Myocyte (in vitro differentiated cells): ENCODE data around the gene SSR2. TPM values are rescaled to one million over a fixed set of nuclear protein-coding genes. Genes with fewer than 3 reads are reported as not detected.
"Not testable (repeated sequence)": the region's sequence is repeated elsewhere in the genome, so short reads cannot be mapped to it uniquely, and the experiment has no call there.

Experiments used
- DNase-seq: peaks from one replicate; pipeline ENCODE4 v3.0.0-alpha.2; 2012; ENCODE audit warnings: low read depth
- total RNA-seq: library from RNA; depleted of rRNA; stranded (reverse); fragments of >200 nt; gene quantifications from 2 replicates; pipeline ENCODE4 v1.2.3, GENCODE V29; 2014

SSR2 gene
- total RNA-seq, 1 donor from 2014 or later = 222 TPM

DNA sequence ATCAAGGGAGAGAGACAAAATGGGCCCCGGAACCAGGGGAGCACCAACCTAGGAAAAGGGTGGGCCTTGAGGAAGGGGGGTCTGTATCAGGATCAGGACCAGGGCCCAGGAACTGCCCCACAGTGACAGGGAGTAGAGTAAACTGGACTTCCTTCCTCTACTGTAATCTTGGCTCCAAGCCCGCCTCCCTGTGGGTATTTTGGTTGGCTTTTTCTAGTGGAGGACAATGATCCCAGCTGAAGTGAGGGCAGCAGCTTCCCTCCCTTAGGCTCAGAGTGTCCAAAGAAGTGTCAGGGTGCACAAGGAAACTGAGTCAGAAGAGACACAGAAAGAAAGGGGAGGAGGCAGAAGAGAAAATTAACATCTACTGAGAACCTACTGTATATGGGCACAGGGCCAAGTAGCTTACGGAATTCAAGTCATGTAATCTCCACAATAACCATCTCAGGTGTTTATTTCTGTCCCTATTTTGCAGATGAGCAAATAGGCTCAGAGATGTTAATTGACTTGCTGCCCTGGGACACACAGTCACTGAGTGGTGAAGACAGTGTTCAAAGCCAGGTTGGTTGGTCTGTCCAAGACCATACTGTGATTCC, 28.0 kb upstream of the SSR2 start:
- DNase-seq = peak; percentile 17

DNA sequence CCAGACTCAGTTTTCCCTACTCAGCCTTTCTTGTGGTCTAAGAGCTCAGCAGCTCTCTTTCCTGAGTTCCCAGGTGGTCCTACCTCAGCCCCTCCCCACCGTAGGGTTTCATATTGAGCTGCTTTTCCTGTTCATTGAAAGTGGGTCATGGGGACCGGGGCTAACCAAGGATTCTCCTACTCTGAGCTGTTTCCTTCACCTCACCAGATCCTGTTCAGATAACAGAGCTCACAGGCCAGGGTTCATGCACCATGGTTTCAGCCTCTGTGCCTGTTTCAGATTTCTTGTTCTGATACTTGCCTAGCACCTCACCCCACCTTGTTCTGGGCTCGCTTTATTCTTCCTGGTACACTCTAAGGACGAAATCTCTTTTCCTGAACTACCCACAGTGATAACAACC, 24.3 kb upstream of the SSR2 start:
- DNase-seq = no peak

DNA sequence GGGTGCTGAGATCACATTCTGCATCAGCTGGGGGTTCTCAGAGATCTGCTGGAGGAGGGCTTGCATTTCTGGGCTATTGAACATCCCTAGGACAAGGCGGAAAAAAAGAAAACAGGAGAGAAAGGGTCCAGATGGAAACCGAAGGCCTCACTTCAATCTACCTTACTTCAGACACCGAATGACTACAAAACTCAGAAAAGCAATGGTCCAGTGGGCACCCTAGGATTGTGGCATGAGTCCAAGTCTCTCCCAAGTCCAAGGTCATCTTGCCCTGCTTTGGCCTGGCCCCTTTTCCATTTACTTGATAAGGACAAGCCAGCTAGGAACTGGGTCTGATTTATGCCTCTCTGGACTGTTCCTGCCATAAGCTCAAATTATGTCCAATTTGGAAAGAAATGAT, 22.1 kb upstream of the SSR2 start:
- no peak for DNase-seq

DNA sequence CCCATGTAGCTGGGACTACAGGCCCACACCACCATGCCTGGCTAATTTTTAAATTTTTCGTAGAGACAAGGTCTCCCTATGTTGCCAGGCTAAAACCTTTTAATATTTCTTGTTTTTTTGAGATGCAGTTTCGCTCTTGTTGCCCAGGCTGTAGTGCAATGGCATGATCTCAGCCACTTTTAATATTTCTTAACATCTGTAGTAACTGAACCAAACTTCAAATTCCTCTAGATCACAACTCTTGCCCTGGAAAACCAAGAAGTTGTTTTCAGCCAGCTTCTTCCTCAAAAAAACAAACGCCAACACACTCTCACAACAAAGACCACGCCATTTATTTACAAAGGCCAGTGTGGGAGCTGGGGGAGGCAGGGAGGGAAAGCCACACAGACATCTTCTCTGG, 14.2 kb upstream of the SSR2 start:
- not testable (repeated sequence) for DNase-seq

DNA sequence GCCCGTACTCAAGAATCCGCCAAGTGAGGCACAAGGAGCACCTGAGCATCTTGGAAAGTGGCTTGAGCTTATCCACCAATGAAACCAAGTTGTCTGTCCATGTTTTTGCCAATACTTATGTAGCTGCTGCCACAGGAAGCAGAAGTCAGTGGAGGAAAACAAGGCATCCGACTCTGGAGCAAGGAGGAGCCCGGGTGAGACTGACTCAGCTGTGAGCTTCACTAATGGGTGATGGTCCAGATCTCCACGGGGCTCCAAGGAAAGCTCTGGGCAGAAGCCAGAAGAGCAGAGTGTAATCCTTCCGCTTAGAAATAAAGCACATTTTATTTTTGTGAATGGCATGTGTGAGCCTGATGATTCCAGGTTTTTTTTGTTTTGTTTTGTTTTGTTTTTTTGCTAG, 12.3 kb upstream of the SSR2 start:
- DNase-seq = peak; percentile 22

DNA sequence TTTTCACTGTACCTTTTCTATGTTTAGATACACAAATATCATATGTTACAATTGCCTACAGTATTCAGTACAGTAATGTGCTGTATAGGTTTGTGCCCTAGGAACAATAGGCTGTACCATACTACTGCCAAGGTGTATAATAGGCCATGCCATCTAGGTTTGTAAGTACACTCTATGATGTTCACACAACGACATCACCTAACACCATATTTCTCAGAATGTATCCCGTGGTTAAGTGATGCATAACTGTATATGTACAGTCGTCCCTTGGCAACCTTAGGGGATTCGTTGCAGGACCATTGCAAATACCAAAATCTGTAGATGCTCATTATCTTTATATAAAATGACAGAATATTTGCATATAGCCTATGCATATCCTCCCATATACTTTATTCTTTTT, 5.8 kb upstream of the SSR2 start:
- no peak for DNase-seq

DNA sequence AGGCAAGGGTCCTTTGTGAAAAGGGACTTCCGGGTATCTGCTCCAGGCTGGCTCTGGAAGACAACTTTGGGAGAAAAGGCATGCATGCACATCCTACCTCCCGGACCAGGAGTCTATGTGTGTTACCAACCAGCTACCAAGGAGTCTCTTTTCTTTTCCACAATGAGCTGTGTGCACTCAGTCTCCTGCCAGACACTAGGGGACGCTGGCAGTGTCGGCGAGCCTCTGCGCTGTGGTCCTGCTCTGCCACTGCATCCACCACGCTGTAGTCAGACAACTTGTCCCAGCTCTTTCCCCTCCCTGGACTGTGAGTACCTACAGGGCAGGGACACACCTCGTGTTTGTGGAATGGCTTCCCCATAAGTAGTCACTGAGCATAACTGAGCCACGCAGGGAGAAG, 5.1 kb upstream of the SSR2 start:
- DNase-seq = no peak

DNA sequence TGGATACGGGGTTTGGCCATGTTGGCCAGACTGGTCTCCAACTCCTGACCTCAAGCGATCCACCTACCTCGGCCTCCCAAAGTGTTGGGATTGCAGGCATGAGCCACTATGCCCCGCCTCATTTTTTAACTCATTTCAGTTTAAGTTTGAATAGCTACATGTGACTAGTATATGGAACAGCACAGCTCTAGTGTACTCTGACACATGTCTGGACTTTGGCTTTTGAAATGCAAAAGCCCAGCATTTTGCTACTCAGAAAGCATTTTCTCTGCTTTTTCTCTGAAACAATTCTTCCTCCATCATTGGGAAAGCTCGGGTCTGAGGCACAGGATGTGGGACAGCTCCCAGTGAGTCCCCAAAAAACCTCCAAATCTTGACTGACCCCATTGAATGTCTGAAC, 4.0 kb upstream of the SSR2 start:
- DNase-seq = no peak

DNA sequence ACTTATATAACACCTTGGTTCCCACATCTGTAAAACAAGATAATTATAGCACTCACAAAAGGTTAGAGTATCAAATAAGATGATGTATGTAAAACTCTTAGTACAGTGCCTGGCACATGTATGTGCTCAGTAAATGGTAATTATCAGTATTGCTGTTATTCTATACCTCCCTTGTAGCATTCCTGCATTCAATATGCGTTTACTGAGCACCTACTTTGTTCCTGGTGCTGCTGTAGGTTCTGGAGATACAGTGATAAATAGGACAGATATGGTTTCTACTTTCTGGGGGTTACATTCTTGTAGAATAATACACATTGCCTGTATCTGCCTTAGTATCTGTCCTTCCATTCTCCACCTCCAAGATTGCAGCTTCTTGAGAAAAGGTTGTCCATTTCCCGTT, 1.2 kb upstream of the SSR2 start:
- no peak for DNase-seq

DNA sequence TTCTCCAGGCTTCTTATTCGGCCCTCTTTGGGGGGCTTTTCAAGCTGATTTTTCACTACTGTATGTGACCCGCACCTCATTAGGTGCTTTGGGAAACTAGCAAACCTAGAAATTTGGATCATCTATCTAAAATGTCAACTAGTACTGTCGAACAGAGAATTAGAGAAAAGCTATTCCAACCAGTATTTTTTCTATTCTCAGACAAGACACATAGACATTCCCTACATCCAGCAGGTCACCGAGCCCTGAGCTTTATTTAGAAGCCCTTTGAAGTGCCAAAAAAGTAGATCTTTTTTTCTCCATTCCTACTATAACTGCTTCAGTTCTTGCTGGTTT, 310 bp upstream of the SSR2 start:
- no peak for DNase-seq

DNA sequence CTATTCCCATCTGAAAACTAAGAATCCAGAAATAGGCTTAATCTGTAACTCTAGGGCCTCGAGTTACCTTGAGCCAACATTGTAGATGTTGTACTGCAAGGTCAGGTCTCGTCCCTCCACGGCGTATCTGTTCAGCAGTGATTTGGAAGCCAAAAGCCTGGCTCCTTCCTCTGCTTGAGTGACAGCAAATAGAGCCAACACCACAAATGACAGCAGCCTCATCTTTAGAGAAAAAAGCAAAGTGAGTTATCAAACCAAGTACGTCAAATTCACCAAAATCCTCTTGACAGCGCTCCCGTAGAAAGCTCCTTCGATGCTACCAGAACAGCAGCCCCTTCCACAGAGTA, 832 bp downstream of the SSR2 start:
- no peak for DNase-seq

DNA sequence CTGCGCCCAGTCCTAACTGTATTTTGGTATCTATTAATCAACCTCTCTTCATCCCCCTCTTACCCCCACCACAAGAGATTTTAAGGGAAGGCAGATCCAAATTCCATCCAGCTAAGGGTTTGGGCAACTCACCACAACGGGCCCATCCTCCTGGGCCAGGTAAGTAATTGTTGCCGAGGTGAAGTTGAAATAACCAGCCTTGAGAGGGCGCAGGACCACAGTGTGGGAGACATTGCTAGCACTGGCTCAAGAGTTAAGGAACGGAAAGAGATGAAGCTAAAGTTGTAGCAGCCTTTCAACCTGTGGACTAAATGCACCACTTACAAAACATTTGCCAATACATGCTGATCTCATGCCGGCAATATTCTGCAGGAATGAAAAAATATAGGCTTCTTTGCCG, 5.9 kb downstream of the SSR2 start:
- DNase-seq = no peak

DNA sequence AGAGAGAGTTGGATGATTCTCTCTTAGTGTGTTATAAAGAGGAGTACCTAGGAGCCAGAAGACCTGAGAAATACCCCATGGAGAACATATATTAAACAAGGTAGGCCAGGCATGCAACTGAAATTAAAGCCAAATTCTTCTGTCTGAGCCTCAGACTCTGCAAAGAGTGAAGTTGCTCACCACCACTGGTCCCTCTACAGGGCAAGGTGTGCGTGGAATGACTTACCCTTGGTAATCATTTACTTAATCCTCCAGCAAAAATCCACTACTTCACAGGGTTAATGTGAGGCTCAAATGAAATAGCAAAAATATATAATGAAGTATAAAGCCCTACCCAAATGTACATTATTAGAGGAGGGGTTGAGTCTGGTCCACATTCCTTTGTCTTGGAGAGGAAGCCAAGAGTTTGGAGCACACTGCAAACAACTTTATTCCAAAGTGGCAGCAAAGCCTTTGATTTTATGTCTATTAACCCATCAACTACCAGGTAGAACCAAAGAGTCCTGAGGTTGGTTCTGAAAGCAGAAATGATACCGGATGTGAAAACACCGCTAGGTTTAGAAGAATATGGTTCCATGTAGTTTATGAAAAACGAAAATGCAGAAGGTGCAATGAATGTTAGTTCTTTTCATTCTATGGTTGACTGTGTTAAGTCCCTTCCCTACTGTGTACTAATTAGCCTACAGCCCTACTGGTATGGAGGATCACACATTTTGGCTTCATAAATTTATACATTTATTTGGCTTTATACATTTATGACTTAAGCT, 8.5 kb downstream of the SSR2 start:
- DNase-seq = no peak

DNA sequence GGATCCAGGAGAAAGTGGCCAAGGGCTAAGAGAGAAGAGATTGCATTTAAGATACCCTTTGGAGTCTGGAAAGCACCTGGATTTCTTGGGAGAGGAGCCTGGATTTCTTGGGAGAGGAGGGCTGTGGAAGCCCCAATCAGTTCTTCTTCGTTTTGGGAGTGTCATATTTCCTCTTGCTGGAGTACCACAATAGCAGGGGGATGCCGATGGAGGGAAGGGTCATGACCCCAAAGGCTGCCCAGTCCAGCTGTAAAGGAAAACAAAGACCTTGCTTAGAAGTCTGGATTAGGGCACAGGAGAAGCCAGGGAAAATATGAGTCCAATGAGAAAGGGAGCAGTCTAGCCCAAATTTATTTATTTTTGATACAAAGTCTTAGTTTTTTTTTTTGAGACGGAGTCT, 11.3 kb downstream of the SSR2 start:
- DNase-seq = no peak

DNA sequence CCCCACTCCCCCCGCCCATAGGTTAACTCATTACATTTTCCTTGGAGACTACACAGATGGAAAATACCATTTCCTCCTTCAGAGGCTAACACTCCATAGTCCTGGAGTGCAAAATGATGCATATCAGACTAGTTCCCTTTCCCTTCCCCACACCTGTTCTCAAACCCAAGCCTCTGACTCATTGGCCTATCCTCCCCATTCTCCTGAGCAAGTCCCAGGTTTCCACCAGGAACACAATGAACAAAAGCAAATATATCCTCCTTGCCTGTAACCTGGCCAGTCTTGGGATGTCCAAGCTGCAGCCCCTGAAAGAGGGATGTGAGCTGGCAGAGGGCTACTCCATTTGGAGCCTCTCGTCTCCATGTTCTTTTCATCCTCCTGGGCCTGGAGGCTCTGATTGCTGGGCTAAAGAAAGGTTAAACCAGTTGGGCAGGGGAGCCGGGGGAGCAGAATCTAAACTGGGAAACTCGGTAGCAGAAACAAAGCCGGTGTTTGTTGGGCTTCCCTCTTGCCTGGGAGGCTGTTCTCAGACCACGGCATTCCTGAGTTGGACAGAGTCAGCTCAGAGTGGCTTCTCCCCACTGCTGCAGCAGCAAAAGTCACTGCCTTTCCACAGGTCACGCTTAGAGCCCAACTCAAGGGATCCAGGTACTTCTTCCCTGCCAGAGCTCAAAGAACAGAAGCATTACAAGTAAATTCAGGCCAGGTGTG, 13.9 kb downstream of the SSR2 start:
- peak; percentile 81 for DNase-seq

DNA sequence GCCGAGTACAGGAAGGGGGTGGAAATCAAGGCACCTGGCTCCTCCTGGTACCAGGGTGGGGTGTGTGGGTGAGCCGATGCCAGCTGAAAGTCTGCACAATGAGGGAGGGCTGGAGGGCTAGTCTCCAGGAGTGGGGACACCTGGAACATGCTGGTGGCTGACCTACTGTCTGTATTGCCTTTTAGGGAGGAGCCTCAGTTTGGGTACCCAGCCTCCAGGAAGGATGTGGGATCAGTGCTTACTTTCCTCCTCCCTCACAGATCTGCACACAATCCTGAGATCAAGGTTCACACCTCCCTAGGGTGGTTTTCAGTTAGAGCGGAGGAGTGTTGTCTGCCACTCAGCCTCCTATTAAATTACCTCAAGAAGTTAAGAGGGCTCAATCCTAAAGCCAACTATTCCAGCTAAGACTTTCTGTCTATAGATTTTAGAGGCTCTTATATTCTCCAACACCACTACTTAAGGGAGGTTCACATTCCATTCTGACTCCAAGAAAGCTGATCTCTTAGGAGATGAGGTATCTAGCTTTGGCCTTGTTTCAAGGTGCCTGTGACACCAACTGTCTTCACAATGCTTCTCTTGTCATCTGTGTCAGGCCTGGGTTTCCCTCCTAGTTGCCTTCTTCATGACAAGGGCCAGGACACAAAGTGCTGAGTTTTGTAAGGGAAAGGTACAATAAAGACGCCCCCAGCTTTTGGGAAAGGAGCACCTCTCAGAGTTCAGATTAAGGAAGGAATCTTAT, 15.7 kb downstream of the SSR2 start:
- DNase-seq = peak; percentile 63

DNA sequence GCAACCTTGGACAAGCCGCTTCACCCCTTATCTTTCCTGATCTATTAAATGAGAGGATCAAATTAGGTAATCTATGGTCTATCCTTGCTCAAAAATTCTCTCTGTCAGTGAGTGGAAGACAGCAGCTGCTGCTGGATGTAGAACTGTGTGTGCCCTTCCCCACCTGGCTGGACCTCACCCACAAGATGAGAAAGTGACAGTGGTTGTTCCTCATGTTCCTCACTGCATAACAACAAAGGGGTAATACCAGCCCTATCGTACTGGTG, 16.9 kb downstream of the SSR2 start:
- peak; percentile 40 for DNase-seq

DNA sequence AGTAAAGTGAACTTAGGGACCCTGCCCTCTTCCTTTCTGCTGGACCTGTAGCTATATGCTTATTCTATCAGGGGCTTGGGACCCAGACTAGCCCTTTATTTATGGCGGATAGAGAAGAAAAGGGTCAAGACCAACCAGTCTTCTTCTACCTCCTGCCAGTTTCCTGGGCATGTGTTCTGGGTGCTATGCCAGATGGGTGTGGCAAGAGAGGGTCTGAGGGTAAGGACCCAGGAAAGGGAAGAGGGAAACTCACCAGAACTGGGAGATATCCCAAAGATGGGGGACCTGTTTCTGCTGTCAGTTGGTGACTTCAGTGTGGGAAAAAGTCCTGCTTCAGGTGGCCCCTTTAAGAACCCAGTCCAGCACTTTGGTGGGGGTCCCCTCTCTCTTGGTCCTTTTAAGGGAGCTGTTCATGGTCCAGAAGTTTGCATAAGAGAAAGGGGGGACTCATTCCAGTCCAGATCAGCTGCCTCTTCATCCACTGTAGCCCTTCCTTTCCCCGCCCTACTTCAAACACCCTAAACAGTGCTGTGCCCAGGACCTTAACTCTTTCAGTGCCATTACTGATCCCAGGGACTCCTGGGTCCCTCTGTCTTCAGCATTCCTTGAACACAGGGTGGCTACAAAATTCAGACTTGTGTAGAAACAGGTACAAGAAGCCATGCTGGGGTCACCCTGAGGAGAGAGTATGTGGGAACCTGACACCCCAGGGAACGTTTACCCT, 18.4 kb downstream of the SSR2 start:
- DNase-seq = no peak

DNA sequence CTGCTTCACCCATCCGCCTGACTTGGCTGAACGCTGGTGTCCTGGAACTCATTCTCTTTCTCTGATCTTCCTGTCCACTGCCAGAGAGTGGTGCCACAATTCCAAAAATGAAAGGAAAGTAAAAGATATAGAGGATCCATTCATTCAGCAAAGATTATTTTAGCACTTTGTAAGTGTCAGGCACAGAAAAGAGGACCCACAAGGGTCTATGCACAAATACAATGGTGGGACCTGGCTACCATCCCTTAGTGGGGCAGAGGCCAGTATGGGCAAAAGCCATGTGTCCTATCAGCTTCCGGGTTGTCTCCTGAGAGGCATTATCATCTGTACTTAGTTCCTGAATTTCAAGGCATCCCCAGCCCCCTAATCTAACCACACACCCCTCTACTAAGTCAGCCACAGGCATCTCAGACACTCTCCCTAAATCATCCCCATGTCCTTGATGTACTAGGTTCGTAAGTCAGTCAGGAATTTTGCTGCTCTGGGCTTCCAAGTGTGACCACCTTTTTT, 19.0 kb downstream of the SSR2 start:
- peak; percentile 55 for DNase-seq

DNA sequence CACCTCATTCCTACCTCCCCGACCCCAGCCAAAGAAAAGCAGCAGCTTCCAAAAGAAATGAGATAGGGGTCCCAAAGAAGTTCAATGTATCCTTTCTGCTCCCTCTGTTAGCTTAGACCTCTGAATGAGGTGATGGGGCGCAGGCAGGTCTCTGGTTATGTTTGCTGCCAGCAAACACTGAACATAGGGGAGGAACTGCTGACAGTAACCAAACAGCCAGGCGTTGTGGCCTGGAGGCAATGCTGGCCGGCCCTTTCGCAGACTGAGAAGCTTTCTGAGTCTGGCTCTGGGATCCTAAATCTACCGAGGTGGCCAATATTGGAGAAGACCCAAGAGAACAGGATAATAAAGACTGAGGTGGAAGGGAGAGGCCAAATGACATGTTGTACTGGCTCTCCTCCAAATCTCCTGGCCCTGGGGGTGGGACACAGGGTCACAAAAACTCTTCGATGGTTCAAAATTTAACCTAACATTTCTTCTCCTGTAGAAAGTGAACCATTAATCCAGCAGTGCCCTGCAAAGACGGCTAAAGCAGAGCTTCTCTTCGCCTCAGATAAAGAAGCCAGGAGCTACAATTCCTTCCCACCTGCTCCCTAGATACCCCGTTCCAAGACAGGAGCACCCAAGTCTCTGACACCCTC, 19.6 kb downstream of the SSR2 start:
- DNase-seq = no peak

DNA sequence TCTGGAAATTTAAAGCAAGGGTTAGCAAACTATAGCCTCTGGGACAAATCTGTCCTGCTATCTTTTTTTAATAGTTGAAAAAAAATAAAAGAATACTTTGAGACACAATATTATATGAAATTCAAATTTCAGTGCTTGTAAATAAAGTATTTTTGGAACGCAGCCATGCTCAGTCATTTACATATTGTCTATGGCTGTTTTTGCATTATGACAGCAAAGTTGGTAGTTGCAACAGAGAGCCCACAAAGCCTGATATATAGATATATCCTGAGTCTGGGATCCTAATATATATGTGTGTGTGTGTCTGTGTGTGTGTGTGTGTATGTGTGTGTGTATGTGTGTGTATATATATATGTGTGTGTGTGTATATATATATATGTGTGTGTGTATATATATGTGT, 20.8 kb downstream of the SSR2 start:
- no peak for DNase-seq
